HCT116 (cell line): Measurements from ENCODE around the gene SDHD. TPM values are rescaled to one million over a fixed set of nuclear protein-coding genes. Genes with fewer than 3 reads are reported as not detected.

Source experiments
- ATAC-seq: fragments of 200-7000 bp; cut with Tn5 transposase; 2 replicates; pipeline ENCODE4 v1.9.1; 2020; ENCODE audit warnings: mild to moderate bottlenecking, moderate library complexity
- BruUV-seq: library from RNA; stranded (reverse); fragments of 400-500 nt; replicated peaks from 2 replicates; lab custom pipeline; 2021; lab: Mats Ljungman, UMichigan
- CTCF ChIA-PET: fragments of 300-600 bp; sonication (Branson Sonifier 250); formaldehyde crosslinking; loops from one replicate; lab custom pipeline; 2021; ENCODE audit warnings: antibody characterized with exemption; lab: Charles Lee
- POLR2A ChIA-PET: fragments of 300-600, 350-600 bp; sonication (Branson Sonifier 250); formaldehyde crosslinking; loops from one replicate; lab custom pipeline; 2021; ENCODE audit warnings: antibody characterized with exemption; lab: Charles Lee
- RAD21 ChIA-PET, 2 experiments: fragments of 300-600 bp; sonication (Branson Sonifier 250); formaldehyde crosslinking; loops; one replicate each; lab custom pipeline; 2023; ENCODE audit warnings: low total read pairs in 2 of 2; ENCODE audit not compliant: uncharacterized antibody in 2 of 2, unreplicated experiment in 2 of 2, low non-redundant PET in 1 of 2; lab: Charles Lee
- DNase-seq: peaks from one replicate; pipeline ENCODE4 v3.0.0-alpha.2; 2010; ENCODE audit warnings: low read depth, low spot score
- H2AFZ ChIP-seq: fragments of 200-600 bp; shearing (Covaris generic), sonication (generic); 2 replicates; pipeline ENCODE4 v1.6.1; 2017; ENCODE audit warnings: low read depth, mixed run types, mixed read lengths, antibody characterized with exemption, low read length; ENCODE audit not compliant: poor library complexity, severe bottlenecking
- H3K27ac ChIP-seq: 2 replicates; pipeline ENCODE4 v1.5.1; 2012; ENCODE audit warnings: low read depth, low read length
- H3K27me3 ChIP-seq: fragments of 200-600 bp; sonication (generic); 2 replicates; pipeline ENCODE4 v1.6.1; 2016; ENCODE audit warnings: mixed run types, low read length, mixed read lengths; ENCODE audit not compliant: insufficient read depth
- H3K36me3 ChIP-seq, 2 experiments: fragments of 200-500 bp in 1 of 2; fragments of 200-600 bp in 1 of 2; sonication (Bioruptor generic) in 1 of 2; sonication (generic) in 1 of 2; 2 replicates each; pipeline versions ENCODE4 v1.5.1 to v1.6.1; 2014 to 2016; ENCODE audit warnings: low read length in 2 of 2, inconsistent platforms in 1 of 2, mixed read lengths in 1 of 2, mixed run types in 1 of 2; ENCODE audit not compliant: insufficient read depth in 2 of 2, control insufficient read depth in 1 of 2
- H3K4me1 ChIP-seq, 2 experiments: fragments of 200-600 bp in 1 of 2; sonication (generic) in 1 of 2; 2 replicates each; pipeline versions ENCODE4 v1.5.1 to v1.6.1; 2012 to 2017; ENCODE audit warnings: low read length in 2 of 2, inconsistent platforms in 1 of 2, mild to moderate bottlenecking in 1 of 2, mixed read lengths in 1 of 2, mixed run types in 1 of 2, moderate library complexity in 1 of 2; ENCODE audit not compliant: insufficient read depth in 2 of 2, control insufficient read depth in 1 of 2
- H3K4me2 ChIP-seq: fragments of 200-600 bp; sonication (generic); 2 replicates; pipeline ENCODE4 v1.6.1; 2017; ENCODE audit warnings: mixed run types, low read length, mixed read lengths
- H3K4me3 ChIP-seq, 2 experiments: fragments of 200-600 bp in 1 of 2; sonication (generic) in 1 of 2; replicated peaks in 1 of 2; 2 replicates each; pipeline ENCODE4 v1.5.1; 2011 to 2016; ENCODE audit warnings: low read length in 2 of 2, control low read depth in 1 of 2, low read depth in 1 of 2, mild to moderate bottlenecking in 1 of 2, mixed read lengths in 1 of 2, mixed run types in 1 of 2
- H3K79me2 ChIP-seq: fragments of 200-600 bp; sonication (generic); 2 replicates; pipeline ENCODE4 v1.6.1; 2017; ENCODE audit warnings: mild to moderate bottlenecking, mixed run types, low read length, moderate library complexity, mixed read lengths; ENCODE audit not compliant: insufficient read depth
- H3K9ac ChIP-seq: fragments of 200-600 bp; sonication (generic); 2 replicates; pipeline ENCODE4 v1.6.1; 2016; ENCODE audit warnings: low read length, mixed read lengths
- H3K9me2 ChIP-seq: fragments of 200-600 bp; sonication (generic), shearing (Covaris generic); 2 replicates; pipeline ENCODE4 v1.6.1; 2017; ENCODE audit warnings: mixed run types, mild to moderate bottlenecking, moderate library complexity; ENCODE audit not compliant: insufficient read depth
- H3K9me3 ChIP-seq, 2 experiments: fragments of 200-500 bp in 1 of 2; fragments of 200-600 bp in 1 of 2; sonication (Bioruptor generic) in 1 of 2; sonication (generic) in 1 of 2; 2 replicates each; pipeline ENCODE4 v1.6.1; 2014 to 2017; ENCODE audit warnings: low read length in 2 of 2, mixed read lengths in 2 of 2, inconsistent platforms in 1 of 2, low read depth in 1 of 2, mild to moderate bottlenecking in 1 of 2, mixed run types in 1 of 2, moderate library complexity in 1 of 2; ENCODE audit not compliant: control insufficient read depth in 1 of 2, insufficient read depth in 1 of 2
- H4K20me1 ChIP-seq: fragments of 200-600 bp; sonication (generic), shearing (Covaris generic); 2 replicates; pipeline ENCODE4 v1.6.1; 2017; ENCODE audit warnings: mixed run types, mild to moderate bottlenecking, moderate library complexity; ENCODE audit not compliant: insufficient read depth
- ATF3 ChIP-seq: IDR thresholded peaks from 2 replicates; pipeline ENCODE4 v1.6.1; 2012
- CBX3 ChIP-seq: IDR thresholded peaks from 2 replicates; pipeline ENCODE4 v1.6.1; 2012; ENCODE audit warnings: low read depth
- SIN3A ChIP-seq: IDR thresholded peaks from 2 replicates; pipeline ENCODE4 v1.6.1; 2012; ENCODE audit warnings: low read depth
- SP1 ChIP-seq: IDR thresholded peaks from 2 replicates; pipeline ENCODE4 v1.6.1; 2012; ENCODE audit warnings: low read depth
- ZBTB33 ChIP-seq: IDR thresholded peaks from 2 replicates; pipeline ENCODE4 v1.6.1; 2011; ENCODE audit warnings: mild to moderate bottlenecking, low read length, moderate library complexity; ENCODE audit not compliant: insufficient replicate concordance; ENCODE audit errors: extremely low read depth
- ZNF274 ChIP-seq: fragments of 200-500 bp; sonication (Bioruptor generic); IDR thresholded peaks from 2 replicates; pipeline ENCODE4 v1.6.1; 2014; ENCODE audit warnings: mild to moderate bottlenecking, low read depth, low read length, inconsistent platforms
- intact Hi-C: fragments of 100-400 bp; cut with micrococcal nuclease; formaldehyde crosslinking; loops from 2 replicates; pipeline ENCODE4 v1.10.0; 2022
- total RNA-seq: library from RNA; stranded (reverse); gene quantifications from one replicate; pipeline ENCODE4 v1.2.1, GENCODE V29; 2021; ENCODE audit not compliant: unreplicated experiment
- TF ChIP-seq, protein P1 (sequence below): IDR thresholded peaks from 2 replicates; pipeline ENCODE4 v1.6.1; 2012

SDHD gene
- total RNA-seq, 1 experiment from 2014 or later = 129 TPM

DNA sequence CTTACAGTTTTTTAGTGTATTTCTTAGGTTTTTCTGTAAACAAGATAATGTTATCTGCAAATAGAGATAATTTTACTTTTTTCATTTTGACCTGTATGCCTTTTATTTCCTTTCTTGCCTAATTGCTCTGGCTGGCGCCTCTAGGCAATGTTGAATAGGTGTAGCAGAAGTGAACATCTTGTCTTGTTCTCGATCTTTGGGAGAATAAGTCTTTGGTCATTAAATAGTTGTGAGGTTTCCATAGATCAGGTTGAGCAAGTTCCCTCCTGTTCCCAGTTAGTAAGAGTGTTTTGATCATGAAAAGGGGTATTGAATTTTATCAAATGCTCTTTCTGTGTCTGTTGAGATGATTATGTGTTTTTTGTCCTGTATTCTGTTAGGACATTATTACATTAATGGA, 36.9 kb upstream of the SDHD start (continued):
- TF ChIP-seq ZBTB33 = no peak

DNA sequence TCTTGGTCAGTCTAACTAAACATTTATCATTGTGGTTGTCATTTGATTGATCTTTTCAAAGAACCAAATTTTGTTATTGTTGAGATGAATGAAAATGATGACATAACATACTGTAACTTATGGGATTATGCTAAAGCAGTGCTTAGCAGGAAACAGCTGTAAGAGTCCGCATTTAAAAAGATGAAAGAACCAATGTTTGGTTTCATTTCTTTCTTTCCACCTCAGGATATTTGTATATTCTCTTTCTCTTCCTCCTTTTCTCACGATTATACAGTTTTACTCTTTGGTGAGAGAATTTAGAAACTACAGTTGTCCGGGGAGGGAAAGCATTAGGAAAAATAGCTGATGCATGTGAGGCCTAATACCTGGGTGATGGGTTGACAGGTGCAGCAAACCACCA, 36.0 kb upstream of the SDHD start:
- Histone ChIP-seq H3K27ac (no peak overlapping the region), H3K9me3 (no peaks in the 10 kb centered on the region), H3K9me2 (no peaks in the 10 kb centered on the region), H3K79me2 (peaks cover 27% of the 10 kb centered on the region), H3K36me3 (peaks cover 22 to 38% of the 10 kb centered on the region in 2 experiments; a peak in 2 of 4 replicates), H3K9ac (no peak overlapping the region), H3K4me2 (no peak overlapping the region), H3K4me1 (peaks cover 6 to 15% of the 10 kb centered on the region in 2 experiments; a peak in 3 of 4 replicates), H3K4me3 (no peak overlapping the region), H4K20me1 (no peaks in the 10 kb centered on the region), H3K27me3 (no peaks in the 10 kb centered on the region), H2AFZ (no peak overlapping the region)
- intact Hi-C loops = no loop called here
- RAD21 ChIA-PET = no interaction called here
- POLR2A ChIA-PET = interaction anchor here (0.8 kb wide), 1 partner anchor 9 kb away, joined by 5 read pairs; no protein-coding TSS in a partner anchor
- no peak for ATAC-seq
- no TSS peak for BruUV-seq
- CTCF ChIA-PET = no interaction called here
- DNase-seq = no peak
- no peak for TF ChIP-seq ATF3

- Histone ChIP-seq H4K20me1 (no peaks in the 10 kb centered on the region), H3K9me2 (no peaks in the 10 kb centered on the region), H3K4me2 (no peak overlapping the region), H3K36me3 (peaks cover 25 to 33% of the 10 kb centered on the region in 2 experiments; a peak in 2 of 4 replicates), H3K9me3 (no peaks in the 10 kb centered on the region), H3K79me2 (peaks cover 22% of the 10 kb centered on the region), H3K27me3 (no peaks in the 10 kb centered on the region), H3K4me1 (peaks cover 6 to 15% of the 10 kb centered on the region in 2 experiments; a peak in 3 of 4 replicates), H3K27ac (no peak overlapping the region), H3K9ac (no peak overlapping the region), H2AFZ (no peak overlapping the region), H3K4me3 (no peak overlapping the region)
- TF ChIP-seq SP1 (no peak), ZNF274 (no peak), SIN3A (no peak), CBX3 (no peak)
- TF ChIP-seq, protein P1, sequence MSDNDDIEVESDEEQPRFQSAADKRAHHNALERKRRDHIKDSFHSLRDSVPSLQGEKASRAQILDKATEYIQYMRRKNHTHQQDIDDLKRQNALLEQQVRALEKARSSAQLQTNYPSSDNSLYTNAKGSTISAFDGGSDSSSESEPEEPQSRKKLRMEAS = no peak
- POLR2A ChIA-PET = no interaction called here
- RAD21 ChIA-PET = no interaction called here
- DNase-seq = no peak
- CTCF ChIA-PET = no interaction called here
- BruUV-seq = no TSS peak
- ATAC-seq = no peak
- intact Hi-C loops = no loop called here
Measured at GRCh38 chr11:112051768-112052167, 34.9 kb upstream of the SDHD start.
